Bronchial epithelial cell (primary cell): Measurements from ENCODE around the gene PEPD. TPM values are rescaled to one million over a fixed set of nuclear protein-coding genes. Genes with fewer than 3 reads are reported as not detected.

Experiments
- DNase-seq: peaks from one replicate; pipeline ENCODE4 v3.0.0-alpha.2; 2010; ENCODE audit warnings: low read depth
- FAIRE-seq: peaks from 2 replicates; lab custom pipeline; 2011; peaks lifted over from hg19 to GRCh38; lab: Jason Lieb, UNC
- H3K27me3 ChIP-seq: 2 replicates; pipeline ENCODE4 v1.5.1; 2011; ENCODE audit warnings: low read length; ENCODE audit not compliant: control insufficient read depth, insufficient read depth
- H3K36me3 ChIP-seq: 2 replicates; pipeline ENCODE4 v1.5.1; 2011; ENCODE audit warnings: low read length; ENCODE audit not compliant: control insufficient read depth, insufficient read depth
- H3K4me3 ChIP-seq: 2 replicates; pipeline ENCODE4 v1.5.1; 2011; ENCODE audit warnings: mild to moderate bottlenecking, low read depth, low read length, control low read depth
- total RNA-seq: library from RNA; depleted of rRNA; stranded (reverse); fragments of >200 nt; gene quantifications from 2 replicates; pipeline ENCODE4 v1.2.1, GENCODE V29; 2014
- TF ChIP-seq, protein P1 (sequence below): IDR thresholded peaks from 2 replicates; pipeline ENCODE4 v1.5.1; 2011; ENCODE audit warnings: mild to moderate bottlenecking, moderate library complexity, low read length, control low read depth, inconsistent platforms; ENCODE audit not compliant: insufficient read depth, severe bottlenecking

The PEPD gene
- total RNA-seq, 1 donor from 2014 or later = 35.8 TPM

DNA sequence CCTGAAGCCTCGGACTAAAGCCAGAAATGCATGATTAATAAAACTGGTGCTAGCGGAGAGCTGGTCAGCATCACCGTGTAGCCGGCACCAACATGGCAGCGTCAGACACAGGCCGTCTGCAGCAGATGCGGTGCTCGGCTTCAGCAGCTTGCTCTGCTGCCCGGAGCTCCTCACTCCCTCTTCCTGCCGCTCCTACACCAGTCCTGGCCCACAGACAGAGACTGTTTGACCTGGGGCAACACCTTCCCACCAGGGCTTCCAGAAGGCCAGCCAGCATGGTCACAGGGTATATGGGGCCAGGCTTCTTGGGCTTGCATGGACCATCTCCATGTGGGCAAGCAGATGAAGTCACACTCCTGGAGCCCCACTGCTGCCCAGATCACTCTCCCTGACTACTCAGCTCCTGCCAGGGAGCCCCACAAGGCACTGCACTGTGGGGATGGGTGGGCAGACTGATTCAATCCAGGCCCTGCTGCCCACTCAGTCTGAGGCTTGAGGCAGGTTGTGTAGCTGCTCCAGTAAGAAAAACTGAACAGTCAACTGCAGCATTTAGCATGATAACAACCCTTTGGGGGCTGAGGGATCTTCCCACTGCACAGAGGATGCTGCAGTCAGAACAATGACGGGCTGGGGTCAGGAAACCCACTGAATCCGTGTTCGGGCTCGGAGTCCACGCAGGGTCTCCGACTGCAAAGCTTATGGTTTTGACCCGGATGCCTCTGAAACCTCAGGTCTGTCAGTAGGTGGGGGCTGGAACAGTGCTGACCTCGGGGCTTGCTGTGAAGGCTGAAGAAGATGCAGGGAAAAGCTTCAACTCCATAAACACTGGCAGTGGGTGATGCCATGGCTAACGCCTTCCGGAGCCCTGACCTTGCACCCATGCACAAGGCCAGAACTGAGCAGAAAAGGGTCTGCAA, 102.5 kb downstream of the PEPD start:
- H3K36me3 ChIP-seq = no peaks in the 10 kb centered on the region
- FAIRE-seq (no peak), DNase-seq (no peak)
- no peak overlapping the region for H3K4me3 ChIP-seq
- TF ChIP-seq, protein P1, sequence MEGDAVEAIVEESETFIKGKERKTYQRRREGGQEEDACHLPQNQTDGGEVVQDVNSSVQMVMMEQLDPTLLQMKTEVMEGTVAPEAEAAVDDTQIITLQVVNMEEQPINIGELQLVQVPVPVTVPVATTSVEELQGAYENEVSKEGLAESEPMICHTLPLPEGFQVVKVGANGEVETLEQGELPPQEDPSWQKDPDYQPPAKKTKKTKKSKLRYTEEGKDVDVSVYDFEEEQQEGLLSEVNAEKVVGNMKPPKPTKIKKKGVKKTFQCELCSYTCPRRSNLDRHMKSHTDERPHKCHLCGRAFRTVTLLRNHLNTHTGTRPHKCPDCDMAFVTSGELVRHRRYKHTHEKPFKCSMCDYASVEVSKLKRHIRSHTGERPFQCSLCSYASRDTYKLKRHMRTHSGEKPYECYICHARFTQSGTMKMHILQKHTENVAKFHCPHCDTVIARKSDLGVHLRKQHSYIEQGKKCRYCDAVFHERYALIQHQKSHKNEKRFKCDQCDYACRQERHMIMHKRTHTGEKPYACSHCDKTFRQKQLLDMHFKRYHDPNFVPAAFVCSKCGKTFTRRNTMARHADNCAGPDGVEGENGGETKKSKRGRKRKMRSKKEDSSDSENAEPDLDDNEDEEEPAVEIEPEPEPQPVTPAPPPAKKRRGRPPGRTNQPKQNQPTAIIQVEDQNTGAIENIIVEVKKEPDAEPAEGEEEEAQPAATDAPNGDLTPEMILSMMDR = no peak
- H3K27me3 ChIP-seq = no peaks in the 10 kb centered on the region

- H3K27me3 ChIP-seq = no peaks in the 10 kb centered on the region
- TF ChIP-seq, protein P1 = no peak
- H3K4me3 ChIP-seq = no peak overlapping the region
- FAIRE-seq (no peak), DNase-seq (no peak)
- H3K36me3 ChIP-seq = no peaks in the 10 kb centered on the region
Measured at GRCh38 chr19:33418461-33418860, 103.1 kb downstream of the PEPD start.

DNA sequence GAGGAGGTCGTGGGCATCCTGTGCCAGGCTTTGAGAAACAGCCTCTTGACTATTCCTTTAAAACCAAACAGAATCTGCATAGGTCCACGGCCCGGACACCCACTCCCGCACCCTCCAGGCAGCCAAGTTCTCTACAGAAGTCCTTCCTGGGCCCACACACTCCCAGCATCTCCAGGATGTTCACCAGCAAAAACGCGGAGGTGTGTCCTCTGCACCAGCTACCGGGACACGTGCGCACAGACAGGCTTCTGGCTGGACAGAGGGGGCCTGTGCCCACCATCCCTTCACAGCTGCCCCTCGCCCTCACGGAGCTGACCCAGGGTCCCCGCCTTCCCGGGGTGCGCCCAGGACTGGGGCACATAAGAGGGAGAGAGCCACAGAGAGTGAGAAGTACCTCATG, 103.8 kb downstream of the PEPD start:
- no peaks in the 10 kb centered on the region for H3K36me3 ChIP-seq
- TF ChIP-seq, protein P1 = no peak
- FAIRE-seq = no peak
- H3K4me3 ChIP-seq = no peak overlapping the region
- no peak for DNase-seq
- H3K27me3 ChIP-seq = no peaks in the 10 kb centered on the region

GRCh38 chr19:33416307-33417215, 105.0 kb downstream of the PEPD start:
- Histone ChIP-seq H3K27me3 (no peaks in the 10 kb centered on the region), H3K4me3 (no peak overlapping the region), H3K36me3 (no peaks in the 10 kb centered on the region)
- FAIRE-seq = peak; percentile 68
- TF ChIP-seq, protein P1 = peak; percentile 76
- DNase-seq = peak; percentile 59

GRCh38 chr19:33414667-33415605, 106.7 kb downstream of the PEPD start:
- no peak overlapping the region for H3K4me3 ChIP-seq
- no peak for FAIRE-seq
- H3K27me3 ChIP-seq = no peaks in the 10 kb centered on the region
- H3K36me3 ChIP-seq = no peaks in the 10 kb centered on the region
- DNase-seq = no peak
- TF ChIP-seq, protein P1 = no peak
